OCI-LY7 (cell line): ENCODE results near the gene NREP. TPM values are rescaled to one million over a fixed set of nuclear protein-coding genes. Genes with fewer than 3 reads are reported as not detected.

Source experiments
- BruUV-seq: library from RNA; stranded (reverse); fragments of 400-500 nt; replicated peaks from 2 replicates; lab custom pipeline; 2021; lab: Mats Ljungman, UMichigan
- CTCF ChIA-PET: fragments of 300-600 bp; sonication (Branson Sonifier 250); formaldehyde crosslinking; loops from one replicate; lab custom pipeline; 2022; ENCODE audit warnings: antibody characterized with exemption; ENCODE audit not compliant: unreplicated experiment; lab: Charles Lee
- POLR2A ChIA-PET: fragments of 300-600 bp; sonication (Branson Sonifier 250); formaldehyde crosslinking; loops from one replicate; lab custom pipeline; 2022; ENCODE audit warnings: antibody characterized with exemption; lab: Charles Lee
- DNase-seq: peaks from one replicate; pipeline ENCODE4 v3.0.0-alpha.2; 2015; ENCODE audit warnings: low spot score
- H2AFZ ChIP-seq: fragments of 200-600 bp; sonication (generic), shearing (Covaris generic); 2 replicates; pipeline ENCODE4 v1.6.1; 2014; ENCODE audit warnings: mild to moderate bottlenecking, antibody characterized with exemption, low read length, moderate library complexity
- H3K27ac ChIP-seq: fragments of 200-600 bp; sonication (generic); 2 replicates; pipeline ENCODE4 v1.5.1; 2014; ENCODE audit warnings: mixed run types, low read depth, mild to moderate bottlenecking, moderate library complexity, low read length, inconsistent platforms; ENCODE audit not compliant: poor library complexity, severe bottlenecking
- H3K36me3 ChIP-seq: fragments of 200-600 bp; sonication (generic); 2 replicates; pipeline ENCODE4 v1.6.1; 2014; ENCODE audit warnings: mild to moderate bottlenecking, antibody characterized with exemption, low read length, moderate library complexity, mixed read lengths; ENCODE audit not compliant: insufficient read depth
- H3K4me1 ChIP-seq: fragments of 200-600 bp; sonication (generic); 2 replicates; pipeline ENCODE4 v1.5.1; 2014; ENCODE audit warnings: mild to moderate bottlenecking, low read length; ENCODE audit not compliant: insufficient read depth, poor library complexity, severe bottlenecking
- H3K4me2 ChIP-seq: fragments of 200-600 bp; sonication (generic); 2 replicates; pipeline ENCODE4 v1.6.1; 2014; ENCODE audit warnings: mild to moderate bottlenecking, low read length
- H3K4me3 ChIP-seq: fragments of 200-600 bp; sonication (generic); 2 replicates; pipeline ENCODE4 v1.5.1; 2014; ENCODE audit warnings: mild to moderate bottlenecking, low read depth, low read length; ENCODE audit not compliant: poor library complexity, severe bottlenecking
- H3K79me2 ChIP-seq: fragments of 200-600 bp; sonication (generic); 2 replicates; pipeline ENCODE4 v1.6.1; 2016; ENCODE audit warnings: low read depth, mild to moderate bottlenecking, low read length, moderate library complexity, mixed read lengths; ENCODE audit not compliant: insufficient read depth
- H3K9me2 ChIP-seq: fragments of 200-600 bp; sonication (generic); 2 replicates; pipeline ENCODE4 v1.6.1; 2016; ENCODE audit warnings: mild to moderate bottlenecking, low read length, mixed read lengths; ENCODE audit not compliant: insufficient read depth
- H3K9me3 ChIP-seq: fragments of 200-600 bp; sonication (generic); 2 replicates; pipeline ENCODE4 v1.6.1; 2014; ENCODE audit warnings: mild to moderate bottlenecking, mixed run types, low read length, mixed read lengths
- H4K20me1 ChIP-seq: fragments of 200-600 bp; sonication (generic); 2 replicates; pipeline ENCODE4 v1.6.1; 2014; ENCODE audit warnings: mild to moderate bottlenecking, antibody characterized with exemption, low read length, moderate library complexity, mixed read lengths; ENCODE audit not compliant: insufficient read depth
- EZH2phosphoT487 ChIP-seq: fragments of 200-600 bp; sonication (generic); IDR thresholded peaks from 2 replicates; pipeline ENCODE4 v1.6.1; 2018; ENCODE audit warnings: low read depth, borderline replicate concordance, mild to moderate bottlenecking, mixed run types, antibody characterized with exemption, low read length, moderate library complexity, mixed read lengths
- intact Hi-C: fragments of 100-400 bp; cut with micrococcal nuclease; formaldehyde crosslinking; loops from one replicate; pipeline ENCODE4 v1.10.0; 2022; ENCODE audit not compliant: unreplicated experiment
- total RNA-seq, 2 experiments: library from RNA; depleted of rRNA in 1 of 2; stranded (reverse); fragments of >200 nt in 1 of 2; shearing (Covaris generic) in 1 of 2; gene quantifications; 2 replicates each; pipeline ENCODE4 v1.2.3, GENCODE V29; 2014 to 2022
- TF ChIP-seq, protein P1 (sequence below): fragments of 200-600 bp; sonication (generic); conservative IDR thresholded peaks from 2 replicates; pipeline ENCODE4 v1.5.1; 2014; ENCODE audit warnings: mild to moderate bottlenecking, antibody characterized with exemption, low read length, moderate library complexity, mixed read lengths

NREP gene
- total RNA-seq, 2 experiments from 2014 or later, result 40.0 to 100 TPM

DNA sequence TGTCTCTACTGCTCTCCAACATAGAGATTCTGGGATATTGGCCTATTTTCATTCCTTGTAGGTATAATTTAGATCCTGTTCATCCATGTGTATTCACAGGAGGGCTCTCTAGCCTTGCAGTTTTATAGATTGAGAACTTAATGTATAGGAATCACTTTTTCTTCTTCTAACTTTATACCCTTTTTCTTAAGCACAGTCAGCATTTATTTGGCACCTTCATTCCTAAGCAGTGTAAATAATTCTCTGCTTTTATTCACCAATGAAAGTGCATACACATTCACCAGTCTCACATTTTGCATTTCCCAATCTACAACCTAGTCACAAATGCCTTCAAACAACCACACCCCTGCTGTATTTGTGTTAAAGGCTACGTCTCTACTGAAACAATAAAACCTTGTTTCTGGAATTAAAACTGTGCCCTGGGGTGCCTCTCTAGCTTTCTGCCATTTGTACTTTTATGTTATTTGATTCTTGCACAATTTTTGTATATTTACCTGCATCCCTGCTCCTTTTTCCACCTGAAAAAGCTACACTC is 49.3 kb downstream of the NREP start:
- Histone ChIP-seq H2AFZ (no peak overlapping the region), H3K79me2 (no peaks in the 10 kb centered on the region), H3K4me1 (peaks cover 48% of the 10 kb centered on the region), H3K4me2 (no peak overlapping the region), H4K20me1 (no peaks in the 10 kb centered on the region), H3K4me3 (no peak overlapping the region), H3K36me3 (no peaks in the 10 kb centered on the region), H3K9me2 (no peaks in the 10 kb centered on the region), H3K27ac (no peak overlapping the region), H3K9me3 (no peaks in the 10 kb centered on the region)
- TF ChIP-seq, protein P1, sequence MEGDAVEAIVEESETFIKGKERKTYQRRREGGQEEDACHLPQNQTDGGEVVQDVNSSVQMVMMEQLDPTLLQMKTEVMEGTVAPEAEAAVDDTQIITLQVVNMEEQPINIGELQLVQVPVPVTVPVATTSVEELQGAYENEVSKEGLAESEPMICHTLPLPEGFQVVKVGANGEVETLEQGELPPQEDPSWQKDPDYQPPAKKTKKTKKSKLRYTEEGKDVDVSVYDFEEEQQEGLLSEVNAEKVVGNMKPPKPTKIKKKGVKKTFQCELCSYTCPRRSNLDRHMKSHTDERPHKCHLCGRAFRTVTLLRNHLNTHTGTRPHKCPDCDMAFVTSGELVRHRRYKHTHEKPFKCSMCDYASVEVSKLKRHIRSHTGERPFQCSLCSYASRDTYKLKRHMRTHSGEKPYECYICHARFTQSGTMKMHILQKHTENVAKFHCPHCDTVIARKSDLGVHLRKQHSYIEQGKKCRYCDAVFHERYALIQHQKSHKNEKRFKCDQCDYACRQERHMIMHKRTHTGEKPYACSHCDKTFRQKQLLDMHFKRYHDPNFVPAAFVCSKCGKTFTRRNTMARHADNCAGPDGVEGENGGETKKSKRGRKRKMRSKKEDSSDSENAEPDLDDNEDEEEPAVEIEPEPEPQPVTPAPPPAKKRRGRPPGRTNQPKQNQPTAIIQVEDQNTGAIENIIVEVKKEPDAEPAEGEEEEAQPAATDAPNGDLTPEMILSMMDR, result no peak
- no peak for TF ChIP-seq EZH2phosphoT487
- no peak for DNase-seq
- CTCF ChIA-PET, result no interaction called here
- BruUV-seq, result no TSS peak
- POLR2A ChIA-PET, result interaction anchor here (0.6 to 1.6 kb wide), 3 partner anchors 7 to 1599 kb away, joined by 3 to 5 read pairs (median 3); no protein-coding TSS in a partner anchor
- intact Hi-C loops, result loop anchor here (10.0 kb wide), 1 partner anchor 483 kb away; the partner anchor contains the start of gene CAMK4

DNA sequence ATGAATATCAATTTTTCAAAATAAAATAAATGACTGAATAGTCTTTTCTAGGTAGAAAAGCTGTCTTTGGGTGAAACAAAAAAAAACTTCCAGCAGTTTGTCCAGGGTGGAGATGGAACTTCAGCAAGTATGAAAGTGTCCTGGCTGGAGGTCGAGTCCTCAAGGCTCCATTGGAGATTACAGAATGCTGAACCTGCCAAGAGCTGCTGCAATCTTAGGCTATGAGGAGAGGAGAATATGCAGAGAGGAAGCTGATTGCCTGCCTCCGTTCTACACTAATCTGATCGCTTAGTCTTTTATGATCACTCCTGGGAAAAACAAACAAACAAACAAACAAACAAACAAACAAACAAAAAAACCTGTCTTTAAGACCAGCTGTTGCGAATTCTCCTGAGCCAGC is 50.6 kb downstream of the NREP start:
- POLR2A ChIA-PET, result interaction anchor here (0.6 to 1.6 kb wide), 8 partner anchors 9 to 360 kb away, joined by 3 to 5 read pairs (median 3); no protein-coding TSS in a partner anchor
- CTCF ChIA-PET, result no interaction called here
- Histone ChIP-seq H3K4me3 (no peak overlapping the region), H3K9me2 (no peaks in the 10 kb centered on the region), H3K27ac (no peak overlapping the region), H2AFZ (no peak overlapping the region), H3K4me1 (peaks cover 62% of the 10 kb centered on the region), H3K4me2 (0 out of 2 replicates have a peak overlapping the region, but pooled peaks have one; percentile 1), H3K36me3 (no peaks in the 10 kb centered on the region), H3K9me3 (peaks cover 8% of the 10 kb centered on the region; the same call in 1 of the 2 replicates), H3K79me2 (no peaks in the 10 kb centered on the region), H4K20me1 (no peaks in the 10 kb centered on the region)
- TF ChIP-seq EZH2phosphoT487, result no peak
- TF ChIP-seq, protein P1, result no peak
- no TSS peak for BruUV-seq
- peak; percentile 15 for DNase-seq
- intact Hi-C loops, result loop anchor here (10.0 kb wide), 1 partner anchor 482 kb away; the partner anchor contains the start of gene CAMK4
